ENCODE measurements around the gene AXIN1.
"Not testable (repeated sequence)": the region's sequence is repeated elsewhere in the genome, so short reads cannot be mapped to it uniquely, and the experiment has no call there.

The AXIN1 gene

DNA sequence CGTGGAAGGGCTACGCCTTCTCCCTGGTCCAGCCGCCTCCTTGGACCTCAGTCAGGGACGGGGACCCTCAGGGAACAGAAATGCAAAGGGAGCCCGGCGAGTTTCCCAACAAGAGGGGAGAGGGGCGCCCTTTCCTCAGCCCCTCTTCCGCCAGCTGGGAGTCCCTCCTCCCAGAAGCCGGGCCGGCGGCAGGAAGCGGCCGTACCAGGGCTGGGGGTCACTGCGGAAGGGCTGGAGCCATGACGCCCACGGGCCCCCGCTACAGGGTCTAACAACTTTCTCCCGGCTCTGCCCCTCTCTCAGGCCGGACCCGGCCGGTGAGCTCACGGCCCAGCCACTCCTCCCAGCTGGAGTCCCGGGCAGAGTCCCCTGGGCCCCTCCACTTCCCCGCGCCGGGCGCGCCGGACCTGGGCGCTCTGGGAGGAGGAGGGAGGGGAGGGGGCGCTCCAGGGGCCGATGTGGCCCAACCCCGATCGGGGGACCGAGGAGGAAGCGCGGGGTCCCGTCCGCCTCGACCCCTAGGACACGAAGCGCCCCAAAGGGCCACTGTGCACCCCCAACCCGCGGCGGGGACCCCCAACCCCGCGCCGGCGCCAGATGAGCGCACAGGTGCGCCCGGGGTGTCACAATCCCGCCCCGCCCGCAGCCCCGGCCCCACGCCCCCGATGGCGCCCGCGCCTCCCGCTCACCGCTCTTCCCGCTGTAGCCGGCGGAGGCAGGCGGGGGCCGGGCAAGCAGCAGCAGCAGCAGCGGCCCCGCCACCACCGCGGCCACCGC is 28.7 kb upstream of the AXIN1 start:
- DNase-seq: peak; percentile 45

DNA sequence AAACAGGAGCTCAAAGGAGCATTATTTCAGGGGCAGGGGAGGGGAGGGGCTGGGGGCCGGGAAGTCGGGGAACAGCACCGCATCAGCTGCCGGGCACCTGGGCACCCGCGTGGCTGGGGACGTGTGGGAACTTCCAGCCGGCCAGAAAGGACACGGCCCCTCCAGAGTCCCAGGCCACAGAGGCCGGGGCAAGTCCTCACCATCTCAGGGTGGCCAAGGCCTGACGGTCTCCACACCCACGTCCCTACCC is 28.2 kb upstream of the AXIN1 start:
- DNase-seq: no peak

DNA sequence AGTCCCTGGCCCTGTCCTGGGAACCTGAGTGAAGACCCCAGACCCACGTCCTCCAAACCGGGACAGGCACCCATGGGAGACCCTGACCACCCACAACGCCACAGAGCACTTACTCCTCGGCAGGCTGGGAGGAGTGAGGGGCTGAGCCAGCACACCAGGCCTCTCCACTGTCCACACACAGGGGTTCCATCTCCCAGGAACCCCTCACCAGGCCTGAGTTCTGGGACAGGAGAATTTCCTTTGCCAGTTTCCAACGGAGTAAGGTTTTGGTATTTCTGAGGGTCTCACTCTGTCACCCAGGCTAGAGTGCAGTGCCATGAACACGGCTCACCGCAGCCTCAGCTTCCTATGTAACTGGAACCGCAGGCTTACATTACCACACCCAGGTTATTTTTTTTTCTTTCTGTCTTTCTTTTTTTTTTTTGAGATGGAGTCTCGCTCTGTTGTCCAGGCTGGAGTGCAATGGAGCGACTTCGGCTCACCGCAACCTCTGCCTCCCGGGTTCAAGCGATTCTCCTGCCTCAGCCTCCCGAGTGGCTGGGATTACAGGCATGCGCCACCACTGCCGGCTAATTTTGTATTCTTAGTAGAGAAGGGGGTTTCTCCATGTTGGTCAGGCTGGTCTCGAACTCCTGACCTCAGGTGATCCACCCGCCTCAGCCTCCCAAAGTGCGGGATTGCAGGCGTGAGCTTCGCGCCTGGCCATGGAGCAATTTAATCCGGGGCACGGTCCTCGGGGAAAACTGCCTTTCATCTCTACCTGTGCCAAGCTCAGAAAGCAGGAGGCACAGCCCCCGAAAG is 27.6 kb upstream of the AXIN1 start:
- no peak for DNase-seq

DNA sequence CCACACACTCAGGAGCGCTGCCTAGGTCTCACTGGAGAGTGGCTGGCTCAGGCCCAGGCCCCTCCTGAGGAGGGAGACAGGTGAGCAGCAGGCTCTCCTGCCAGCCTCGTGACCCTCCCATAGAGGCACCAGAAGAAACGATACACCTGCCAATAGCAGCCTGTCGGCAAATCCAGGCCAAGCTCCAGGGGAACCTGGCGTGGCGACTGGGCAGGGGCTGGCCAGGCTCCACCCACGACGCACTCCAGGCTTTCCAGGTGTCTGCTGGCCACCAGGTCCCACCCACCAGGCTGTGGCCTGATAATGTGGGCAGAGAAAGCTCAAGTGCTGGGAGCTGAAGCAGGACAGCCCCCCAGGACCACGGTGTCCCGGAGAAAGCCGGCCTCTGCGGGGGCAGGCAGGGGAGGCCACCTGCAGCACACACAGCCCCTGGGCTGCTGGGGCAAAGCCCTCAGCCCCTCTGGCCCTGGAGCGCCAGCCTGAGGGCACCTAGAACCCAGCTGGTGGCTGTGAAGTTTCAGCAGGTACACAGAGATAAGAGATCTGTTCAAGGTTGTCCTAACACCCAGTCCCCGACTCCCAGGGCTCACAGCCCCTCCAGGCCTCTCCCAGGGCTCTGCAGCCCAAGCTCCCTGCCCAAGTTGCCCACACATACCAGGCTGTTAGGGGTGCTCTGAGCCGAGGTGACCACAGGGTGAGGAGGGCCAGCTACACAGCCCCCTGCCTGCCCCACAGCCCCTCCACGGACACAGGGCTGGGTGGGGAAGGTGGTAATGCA is 26.8 kb upstream of the AXIN1 start:
- DNase-seq: no peak

DNA sequence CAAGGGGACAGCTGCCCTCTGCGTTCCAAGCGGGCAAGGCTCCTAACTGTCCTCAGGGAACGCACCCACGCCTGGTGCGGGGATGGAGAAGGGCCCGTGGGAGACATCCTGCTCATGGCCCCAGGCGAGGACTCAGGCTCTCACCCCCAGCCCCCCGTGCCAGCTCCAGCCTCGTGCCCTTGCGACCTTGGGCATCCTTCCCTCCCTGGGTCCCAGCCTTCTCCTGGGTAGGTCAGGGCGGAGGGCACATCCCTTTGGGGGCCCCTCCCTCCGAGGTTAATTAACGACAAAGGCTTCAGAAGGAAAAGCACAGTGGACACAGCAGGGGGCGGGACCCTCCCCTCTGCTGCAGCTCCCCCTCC is 26.3 kb upstream of the AXIN1 start:
- no peak for DNase-seq

DNA sequence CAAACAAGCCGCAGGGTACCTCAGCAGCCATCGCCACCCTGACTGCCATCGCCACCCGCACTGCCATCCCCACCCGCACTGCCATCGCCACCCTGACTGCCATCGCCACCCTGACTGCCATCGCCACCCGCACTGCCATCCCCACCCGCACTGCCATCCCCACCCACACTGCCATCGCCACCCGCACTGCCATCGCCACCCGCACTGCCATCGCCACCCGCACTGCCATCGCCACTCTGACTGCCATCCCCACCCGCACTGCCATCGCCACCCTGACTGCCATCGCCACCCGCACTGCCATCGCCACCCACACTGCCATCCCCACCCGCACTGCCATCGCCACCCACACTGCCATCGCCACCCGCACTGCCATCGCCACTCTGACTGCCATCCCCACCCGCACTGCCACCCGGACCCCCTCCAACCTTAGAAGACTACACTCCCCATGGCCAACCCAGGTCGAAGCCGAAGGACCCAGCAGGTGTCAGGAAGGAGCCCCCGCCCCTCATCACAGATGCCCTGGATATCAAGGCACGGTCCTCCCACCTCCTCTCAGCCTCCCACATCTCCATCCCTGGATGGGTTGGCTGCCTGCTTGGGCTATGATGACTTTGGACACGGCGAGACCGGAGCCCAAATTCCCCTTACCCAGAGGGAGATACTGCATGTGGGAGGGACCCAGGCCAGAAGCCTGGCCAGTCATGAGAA is 25.7 kb upstream of the AXIN1 start:
- DNase-seq: not testable (repeated sequence)

DNA sequence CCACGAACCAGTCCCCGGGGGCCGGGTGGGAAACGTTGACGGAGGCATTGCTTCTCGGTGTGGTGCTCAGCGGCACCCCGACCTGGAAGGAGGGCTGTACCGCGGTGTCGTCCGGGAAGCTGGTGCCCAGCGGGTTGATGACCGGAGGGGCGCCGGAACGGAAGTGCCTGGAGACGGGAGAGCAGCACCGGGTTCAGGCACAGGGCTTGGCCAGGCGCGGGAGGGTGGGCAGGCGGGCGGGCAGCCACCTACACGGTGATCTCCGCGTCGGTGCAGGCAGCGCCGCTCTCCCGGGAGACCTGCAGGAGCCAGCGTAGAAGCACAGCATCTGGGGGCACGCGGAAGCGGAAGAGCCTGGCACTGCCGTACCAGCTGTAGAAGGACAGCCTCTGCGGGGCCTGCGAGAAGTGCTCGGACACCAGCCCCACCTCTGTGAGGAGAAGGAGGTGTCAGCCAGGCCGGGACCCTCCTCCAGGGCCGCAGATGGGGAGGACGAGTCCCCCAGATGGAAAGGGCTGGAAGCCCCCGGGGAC is 25.0 kb upstream of the AXIN1 start:
- DNase-seq: no peak

DNA sequence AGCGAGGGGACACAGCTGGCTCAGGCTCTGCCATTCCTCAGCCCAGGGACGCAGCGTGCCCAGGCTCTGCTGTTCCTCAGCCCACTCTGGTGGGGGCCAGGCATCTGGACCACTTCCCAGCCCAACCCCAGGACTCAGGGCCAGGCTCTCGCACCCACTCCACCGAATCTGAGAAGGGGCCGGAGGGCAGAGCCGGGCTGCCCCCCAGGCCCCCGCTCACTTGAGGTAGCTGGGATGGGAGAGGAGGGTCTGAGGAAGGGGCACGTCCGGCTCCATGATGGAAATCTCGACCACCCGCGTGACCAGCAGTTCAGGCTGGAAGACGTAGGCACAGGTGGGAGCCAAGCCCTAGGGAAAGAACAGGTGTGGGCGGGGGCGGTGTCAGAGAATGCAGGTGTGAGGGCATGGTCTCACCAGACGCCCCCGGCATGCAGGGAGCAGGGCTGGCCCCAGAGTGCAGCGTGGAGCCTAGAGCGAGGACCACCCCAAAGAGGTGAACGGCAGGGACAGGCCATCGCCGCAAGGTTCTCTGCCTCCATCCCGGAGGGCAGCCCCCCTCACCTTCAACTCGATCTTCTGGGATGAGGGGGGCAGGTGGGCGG is 24.4 kb upstream of the AXIN1 start:
- DNase-seq: no peak

DNA sequence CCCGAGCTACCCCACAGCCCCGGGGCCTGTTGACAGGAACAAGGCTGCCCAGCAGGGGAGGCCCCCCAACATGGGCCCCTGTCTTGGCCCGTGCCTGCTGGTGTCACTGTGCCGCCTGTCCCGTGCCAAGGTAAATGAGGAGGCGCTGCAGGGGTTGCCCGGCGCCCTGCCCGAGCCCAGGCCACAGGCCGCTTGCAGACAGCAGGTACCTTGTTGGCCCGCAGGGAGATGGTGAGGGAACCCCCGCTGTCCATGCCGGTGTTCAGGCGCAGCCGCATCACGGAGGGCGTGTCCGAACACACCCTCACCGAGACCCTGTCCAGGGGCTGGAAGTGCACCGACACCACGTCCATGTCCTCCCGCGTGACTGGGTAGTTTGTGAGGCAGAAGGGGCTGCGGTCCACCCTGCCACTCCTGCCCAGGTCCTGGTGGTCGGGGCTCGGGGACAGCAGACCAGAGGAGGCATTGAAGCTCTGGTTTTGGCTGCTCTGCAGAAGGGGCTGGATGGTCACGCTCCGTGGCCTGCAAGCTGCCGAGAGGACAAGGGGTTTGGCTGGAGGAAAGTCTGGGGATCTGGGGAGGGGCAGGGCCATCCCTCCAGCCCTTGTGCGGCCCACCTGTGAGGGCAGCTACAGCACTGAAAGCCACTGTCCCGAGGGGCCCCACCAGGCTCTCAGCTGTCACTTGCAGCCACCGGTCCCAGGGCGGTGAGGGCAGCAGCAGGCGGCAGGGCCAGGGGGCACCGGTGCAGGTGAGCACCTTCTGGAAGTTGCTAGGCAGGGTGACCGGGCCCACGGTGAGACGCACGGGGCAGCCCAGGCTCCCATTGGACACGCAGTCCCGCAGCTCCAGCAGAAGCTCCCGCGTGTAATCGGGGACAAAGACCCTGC is 23.6 kb upstream of the AXIN1 start:
- no peak for DNase-seq

DNA sequence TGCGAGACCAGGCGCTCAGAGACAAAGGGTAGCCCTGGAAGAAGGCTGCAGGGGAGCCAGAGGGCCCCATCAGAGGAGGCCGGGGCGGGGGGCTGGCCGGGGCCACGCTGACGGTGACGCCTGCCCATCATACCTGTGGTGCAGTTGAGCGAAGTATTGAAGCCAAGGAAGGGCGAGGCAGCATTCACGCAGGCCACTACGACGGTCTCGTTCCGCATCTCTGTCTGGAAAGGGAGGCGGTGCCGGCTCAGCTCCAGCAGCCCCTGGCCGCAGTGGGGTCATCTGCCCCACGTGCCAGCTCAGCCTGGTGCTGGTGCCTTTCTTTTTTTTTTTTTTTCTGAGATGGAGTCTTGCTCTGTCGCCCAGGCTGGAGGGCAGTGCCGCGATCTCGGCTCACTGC is 22.7 kb upstream of the AXIN1 start:
- no peak for DNase-seq

DNA sequence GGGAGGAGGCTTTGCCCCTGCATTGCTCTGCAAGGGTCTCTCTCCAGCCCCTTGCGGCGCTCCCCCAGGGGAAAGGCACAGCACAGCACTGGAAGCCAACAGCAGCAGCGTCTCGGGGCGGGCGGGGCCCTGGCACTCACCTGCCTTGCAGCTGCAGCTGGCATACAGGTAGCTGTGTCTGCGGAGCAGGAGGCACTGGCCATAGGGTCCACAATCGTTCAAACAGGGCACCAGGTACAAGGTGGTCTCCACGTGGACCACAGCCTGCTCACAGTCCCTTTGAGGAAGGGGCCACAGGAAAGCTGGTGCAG is 22.0 kb upstream of the AXIN1 start:
- DNase-seq: no peak

DNA sequence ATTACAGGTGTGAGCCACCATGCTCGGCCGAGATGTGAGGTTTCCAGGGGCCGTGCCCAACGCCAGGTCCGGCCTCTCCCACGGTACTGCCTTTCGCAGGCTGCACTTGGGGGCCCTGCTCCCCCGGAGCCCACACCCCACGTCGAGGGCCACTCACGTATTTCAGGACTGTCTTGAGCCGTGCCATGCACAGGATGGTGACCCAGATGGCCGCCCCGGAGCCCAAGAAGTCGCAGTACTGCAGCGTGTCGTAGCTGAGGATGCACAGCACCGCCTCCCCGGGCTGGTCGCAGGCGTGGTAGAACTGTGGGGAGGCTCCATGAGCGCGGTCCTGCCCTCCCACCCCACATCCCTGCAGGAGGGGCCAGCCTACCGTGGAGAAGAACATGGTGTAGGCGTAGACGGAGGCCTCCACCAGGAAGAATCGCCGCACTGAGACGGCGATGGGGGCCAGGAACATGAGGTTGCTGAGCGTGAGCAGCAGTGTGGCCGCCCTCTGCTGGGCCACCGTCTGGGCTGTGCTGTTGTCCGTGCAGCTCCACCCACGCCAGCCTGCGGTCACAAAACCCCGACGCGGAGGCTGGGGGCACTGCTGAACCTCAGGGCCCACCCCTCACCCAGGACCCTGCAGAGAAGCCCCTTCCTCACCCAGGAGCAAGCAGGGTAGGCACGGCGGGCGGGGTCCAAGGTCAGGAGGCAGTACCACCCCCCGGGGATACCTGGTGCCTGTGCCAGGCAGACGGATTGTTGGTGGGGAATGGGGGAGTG is 21.5 kb upstream of the AXIN1 start:
- no peak for DNase-seq

DNA sequence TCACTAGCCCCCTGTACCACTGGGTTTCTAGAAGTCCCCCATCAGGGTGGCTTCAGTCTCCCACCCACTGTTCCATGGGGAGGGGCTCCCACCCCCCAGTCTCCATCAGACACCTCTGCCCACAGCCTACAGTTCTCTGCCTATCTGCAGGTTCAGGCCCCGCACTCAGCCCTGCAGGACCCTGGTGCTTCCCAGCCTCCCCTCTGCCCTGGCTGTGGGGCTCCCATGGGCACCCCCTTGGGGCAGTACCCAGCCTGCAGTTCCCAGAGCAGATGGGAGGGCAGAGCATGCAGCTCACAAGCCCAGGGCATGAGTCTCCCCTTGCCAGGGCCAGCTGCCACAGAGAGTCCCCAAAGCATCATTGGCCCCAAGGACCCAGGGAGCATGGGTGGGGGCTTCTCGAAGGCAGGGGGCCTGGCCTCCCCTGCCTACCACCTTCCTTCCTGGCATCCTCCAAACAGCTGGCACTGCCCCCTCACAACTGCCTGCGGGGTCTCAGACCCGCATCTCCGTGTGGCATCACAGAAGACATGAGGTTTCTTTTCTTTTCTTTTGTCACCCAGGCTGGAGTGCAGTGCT is 20.6 kb upstream of the AXIN1 start:
- DNase-seq: no peak

DNA sequence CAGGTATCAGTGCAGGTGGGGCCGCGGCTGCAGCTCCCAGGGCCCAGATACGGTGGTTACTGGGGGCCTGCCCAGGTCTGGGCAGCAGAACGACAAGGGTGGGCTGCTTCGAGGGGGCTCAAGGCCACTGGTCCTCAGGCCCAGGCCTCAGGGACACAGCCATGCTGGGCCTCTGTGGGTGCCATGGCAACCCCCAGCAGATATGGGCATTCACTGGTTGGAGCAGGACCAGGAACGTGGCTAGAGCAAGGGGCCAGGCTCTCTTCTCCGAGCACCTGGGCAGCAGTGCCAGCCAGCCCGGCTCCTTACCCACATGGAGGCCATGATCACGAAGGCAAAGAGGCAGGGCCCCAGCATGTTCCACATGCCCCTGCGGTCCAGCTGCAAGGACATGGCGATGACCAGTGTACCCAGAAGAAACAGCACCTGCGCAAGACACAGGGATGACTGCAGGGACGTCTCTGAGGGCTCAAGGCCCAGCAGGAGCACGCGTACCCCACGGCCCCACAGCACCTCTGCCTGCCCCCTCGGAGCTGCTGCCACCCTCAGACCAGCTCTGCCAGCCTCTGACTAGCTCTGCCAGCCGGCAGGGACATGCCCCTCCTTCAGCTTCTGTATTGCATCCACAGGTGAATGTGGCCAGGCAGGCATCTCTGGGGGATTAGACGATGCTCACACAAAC is 19.9 kb upstream of the AXIN1 start:
- DNase-seq: no peak

DNA sequence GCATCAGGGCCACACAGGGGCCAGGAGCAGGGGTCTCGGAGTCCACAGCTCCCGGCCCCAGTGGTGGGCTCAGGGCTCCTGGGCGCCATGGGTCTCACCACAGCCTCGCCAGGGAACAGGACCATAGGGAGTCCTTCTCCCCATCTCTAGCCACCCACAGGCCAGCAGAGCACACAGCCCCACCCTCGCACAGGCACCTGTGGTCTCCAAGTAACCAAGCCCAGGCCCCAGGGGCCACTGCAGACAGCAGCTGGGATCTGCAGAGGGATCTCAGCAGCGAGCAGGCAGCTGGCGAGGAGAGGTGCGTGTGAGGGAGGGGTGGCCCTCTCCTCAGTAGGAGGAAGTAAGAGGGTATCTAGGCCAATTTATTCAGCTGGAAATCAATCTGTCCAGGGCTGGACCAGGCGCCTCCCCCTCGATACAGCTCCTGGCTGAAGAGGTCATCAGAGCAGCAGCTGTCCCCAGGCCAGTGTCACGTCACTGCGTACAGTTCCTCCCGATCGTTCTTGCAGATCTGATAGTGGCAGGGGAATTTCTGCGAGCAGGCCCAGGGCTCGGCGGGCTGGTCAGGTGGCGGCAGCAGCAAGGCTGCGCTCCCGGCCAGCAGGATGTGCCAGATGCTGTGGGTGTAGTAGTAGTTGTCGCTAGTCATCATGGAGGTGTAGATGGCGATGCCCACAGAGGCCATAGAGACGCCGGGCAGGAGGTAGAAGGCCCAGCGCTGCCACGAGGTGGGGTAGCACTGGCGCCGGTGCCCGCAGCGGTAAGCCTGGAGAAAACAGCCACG is 19.2 kb upstream of the AXIN1 start:
- DNase-seq: no peak

DNA sequence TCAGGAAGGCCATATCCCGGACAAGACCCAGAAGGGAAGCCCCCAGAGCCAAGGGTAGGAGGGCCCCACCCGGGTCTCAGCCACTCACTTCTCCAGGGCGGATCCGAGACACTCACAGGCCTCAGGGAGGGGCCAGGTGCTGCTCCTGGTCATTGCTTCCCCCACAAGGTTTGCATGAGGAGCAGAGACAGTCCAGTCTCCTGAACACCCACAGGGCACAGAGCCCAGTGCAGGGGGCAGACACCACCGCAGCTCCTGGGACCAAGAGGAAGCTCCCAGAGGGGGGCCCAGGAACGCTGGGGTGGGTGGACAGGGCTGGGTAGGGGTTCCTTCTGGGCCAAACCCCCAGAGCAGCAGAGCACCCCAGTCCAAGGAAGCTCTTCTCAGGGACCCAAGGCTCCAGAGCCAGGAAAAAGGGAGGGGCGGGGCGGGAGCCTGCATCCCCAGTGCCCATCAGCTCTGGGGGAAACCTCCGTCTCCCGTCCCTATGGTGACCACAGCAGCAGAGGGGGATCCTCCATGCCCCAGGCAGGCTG is 18.5 kb upstream of the AXIN1 start:
- DNase-seq: no peak

DNA sequence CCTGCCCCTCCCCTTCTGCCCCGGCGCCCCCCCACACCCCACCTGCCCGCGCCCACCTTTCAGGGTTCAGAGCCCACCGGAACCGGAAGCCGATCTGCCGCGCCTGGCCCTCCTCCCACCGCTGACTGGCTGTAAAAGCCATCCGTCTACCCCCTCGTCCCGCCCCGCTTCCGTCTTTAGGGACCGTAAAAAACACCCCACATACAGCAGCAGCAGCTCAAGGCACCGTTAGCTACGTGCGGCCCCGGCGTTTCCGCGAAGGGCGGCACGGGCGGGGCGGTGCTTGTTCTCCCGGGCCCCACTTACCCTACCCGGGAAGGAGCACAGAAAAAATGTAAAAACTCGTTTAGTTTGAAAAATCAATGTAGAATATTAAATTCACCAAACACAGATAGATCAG is 17.9 kb upstream of the AXIN1 start, which contains the start of gene MRPL28:
Gene MRPL28, minus strand, starts transcription at position 96 of the 400 bp plus-strand sequence. CDS start 320 bp downstream, outside the sequence.
- peak; percentile 99 for DNase-seq

DNA sequence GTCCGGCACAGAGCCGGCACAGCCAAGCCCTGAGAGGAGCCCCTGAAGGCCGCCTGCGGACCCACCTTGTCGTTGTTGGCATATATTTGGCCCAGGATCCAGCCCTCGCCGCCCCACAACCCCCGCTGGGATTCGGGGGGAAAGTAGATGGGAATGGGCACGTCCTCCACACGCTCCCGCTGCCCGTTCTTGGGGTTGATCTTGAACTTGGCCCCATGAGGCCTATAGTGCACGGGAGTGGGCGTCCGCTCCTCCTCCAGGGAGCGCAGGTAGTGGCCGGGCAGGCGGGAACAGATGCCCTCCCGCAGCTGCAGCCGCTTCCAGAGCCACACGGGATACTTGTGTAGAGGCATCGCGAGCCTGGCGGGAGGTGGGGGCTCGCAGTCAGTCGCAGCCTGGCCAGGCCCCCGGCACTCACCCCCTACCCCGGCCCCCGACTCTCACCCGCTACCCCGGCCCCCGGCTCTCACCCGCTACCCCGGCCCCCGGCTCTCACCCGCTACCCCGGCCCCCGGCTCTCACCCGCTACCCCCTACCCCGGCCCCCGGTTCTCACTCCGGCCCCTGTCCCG is 17.4 kb upstream of the AXIN1 start:
- no peak for DNase-seq
